HG03135 (cell line): ENCODE measurements around the gene ZDHHC14.
"Not testable (repeated sequence)": the region's sequence is repeated elsewhere in the genome, so short reads cannot be mapped to it uniquely, and the experiment has no call there.

Experiments
- ATAC-seq: cut with Tn5 transposase; IDR thresholded peaks from one replicate; pipeline ENCODE4 v1.9.1; 2021; ENCODE audit warnings: mild to moderate bottlenecking, moderate library complexity; ENCODE audit not compliant: unreplicated experiment

The ZDHHC14 gene

DNA sequence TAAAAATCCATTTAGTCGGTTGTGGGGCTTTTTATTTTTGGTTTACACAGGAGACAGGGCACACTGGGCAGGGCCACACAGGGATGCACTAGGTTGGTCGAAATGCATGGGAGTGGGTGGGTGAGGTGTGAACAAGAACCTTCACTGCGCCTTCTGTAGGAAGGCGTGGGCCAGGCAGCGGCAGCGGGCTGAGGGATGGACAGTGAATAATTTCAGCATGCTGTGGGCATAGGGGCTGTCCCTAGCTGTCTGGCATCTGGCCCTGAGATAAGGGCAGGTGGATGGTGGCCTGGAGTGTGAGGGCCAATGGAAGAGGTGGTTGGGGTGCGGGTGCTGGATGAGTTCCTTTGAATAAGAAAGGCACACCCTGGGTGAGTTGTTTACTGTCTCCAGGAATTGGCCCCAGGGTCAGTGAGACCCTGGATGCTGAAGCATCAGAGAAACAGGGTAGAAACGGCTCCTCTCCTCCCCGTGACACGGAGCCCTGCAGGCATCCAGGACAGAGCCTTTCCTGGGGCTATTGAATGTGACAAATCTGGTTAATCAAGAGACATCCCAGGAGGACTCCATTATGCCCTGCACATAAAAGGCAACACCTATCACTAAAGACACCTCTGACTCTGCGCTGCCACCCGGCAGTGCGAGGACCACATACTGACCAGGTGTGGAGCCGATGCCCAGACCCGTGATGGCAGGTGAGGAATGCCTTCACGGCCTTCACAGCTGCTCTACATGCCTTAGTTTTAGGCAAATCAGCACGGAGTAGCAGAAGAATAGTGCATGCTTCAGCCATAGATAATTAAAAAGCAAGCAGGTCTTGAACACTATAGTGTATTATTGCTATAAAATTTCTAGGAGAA, 319.0 kb downstream of the ZDHHC14 start:
- no peak for ATAC-seq

GRCh38 chr6:157706351-157706750, 325.4 kb downstream of the ZDHHC14 start:
- not testable (repeated sequence) for ATAC-seq

- no peak for ATAC-seq
Measured at GRCh38 chr6:157706883-157707282, 325.9 kb downstream of the ZDHHC14 start.

DNA sequence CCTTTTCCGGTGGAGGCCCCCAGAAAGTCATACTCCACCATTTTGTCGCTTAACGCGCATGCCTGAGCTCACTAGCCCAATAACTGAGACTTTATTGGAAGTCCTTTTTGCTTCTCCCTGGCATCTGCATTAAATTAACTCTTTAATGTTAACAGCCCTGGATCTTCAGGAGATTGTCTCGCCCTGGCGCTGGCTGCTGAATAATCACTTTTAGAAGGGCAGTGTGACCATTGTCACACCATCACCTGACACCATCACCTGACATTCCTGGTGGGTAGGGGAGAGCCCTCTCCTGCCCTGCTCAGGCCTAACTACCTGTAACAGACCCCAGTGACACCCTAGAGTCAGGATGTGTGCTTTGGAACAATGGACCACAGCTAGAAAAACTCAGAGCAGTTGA, 326.6 kb downstream of the ZDHHC14 start:
- no peak for ATAC-seq

- no peak for ATAC-seq
Measured at GRCh38 chr6:157708239-157708638, 327.2 kb downstream of the ZDHHC14 start.

DNA sequence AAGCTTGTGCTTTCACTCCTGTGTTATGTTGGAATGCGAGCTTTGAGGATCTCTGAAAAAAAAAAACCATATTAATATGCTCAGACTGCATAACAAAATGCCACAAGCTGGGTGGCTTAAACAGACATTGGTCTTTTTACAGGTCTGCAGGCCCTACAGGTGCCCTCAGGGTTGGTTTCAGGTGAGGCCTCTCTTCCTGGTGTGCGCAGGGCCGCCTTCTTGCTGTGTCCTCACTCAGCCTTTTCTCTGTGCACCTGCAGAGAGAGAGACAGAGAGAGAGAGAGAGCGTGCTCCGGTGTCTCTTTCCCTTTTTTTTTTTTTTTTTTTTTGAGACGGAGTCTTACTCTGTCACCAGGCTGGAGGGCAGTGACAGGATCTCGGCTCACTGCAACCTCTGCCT, 327.9 kb downstream of the ZDHHC14 start:
- ATAC-seq, result no peak

DNA sequence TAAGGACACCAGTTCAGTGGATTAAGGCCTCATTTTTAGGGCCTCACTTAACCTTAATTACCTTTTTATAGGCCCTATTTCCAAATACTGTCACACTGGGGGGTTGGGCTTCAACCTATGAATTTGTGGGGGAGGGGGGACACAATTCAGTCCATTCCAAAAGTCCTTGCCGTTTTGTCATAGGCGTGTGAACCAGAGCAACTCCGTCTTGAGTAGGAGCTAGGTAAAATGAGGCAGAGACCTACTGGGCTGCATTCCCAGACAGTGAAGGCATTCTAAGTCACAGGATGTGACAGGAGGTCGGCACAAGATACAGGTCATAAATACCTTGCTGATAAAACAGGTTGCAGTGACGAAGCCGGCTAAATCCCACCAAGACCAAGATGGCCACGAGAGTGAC, 328.6 kb downstream of the ZDHHC14 start:
- ATAC-seq, result no peak

DNA sequence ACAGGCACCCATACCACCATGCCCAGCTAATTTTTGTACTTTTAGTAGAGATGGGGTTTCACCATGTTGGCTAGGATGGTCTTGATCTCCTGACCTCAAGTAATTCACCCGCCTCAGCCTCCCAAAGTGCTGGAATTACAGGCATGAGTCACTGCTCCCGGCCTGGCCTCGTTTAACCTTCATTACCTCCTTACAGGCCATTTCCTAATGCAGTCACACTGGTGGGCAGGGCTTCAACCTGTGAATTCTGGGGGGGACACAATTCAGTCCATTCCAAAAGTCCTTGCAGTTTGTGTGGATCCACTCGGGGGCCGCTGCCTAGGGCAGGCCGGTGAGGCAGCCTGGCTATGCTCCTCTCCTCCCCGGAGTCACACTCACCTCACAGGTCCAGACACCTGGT, 329.6 kb downstream of the ZDHHC14 start:
- no peak for ATAC-seq

DNA sequence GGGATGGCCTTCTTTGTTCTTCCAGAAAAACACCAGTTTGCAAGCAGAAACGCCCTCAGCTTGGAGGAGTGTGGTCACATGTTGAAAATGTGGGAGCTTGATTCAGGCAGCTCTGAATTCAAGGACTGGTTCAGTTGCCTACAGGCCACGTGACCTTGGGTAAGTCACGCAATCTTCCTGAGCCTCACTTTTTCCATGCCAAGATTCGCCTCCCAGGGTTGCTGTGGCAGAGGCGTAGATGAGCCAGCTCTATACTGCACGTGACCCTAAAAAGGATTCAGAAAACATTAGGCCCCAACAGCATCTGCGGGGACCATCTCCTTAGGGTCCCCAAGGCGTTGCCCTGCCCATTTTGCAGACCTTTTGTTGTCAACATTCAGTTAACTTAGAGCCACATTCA, 330.1 kb downstream of the ZDHHC14 start:
- no peak for ATAC-seq

- no peak for ATAC-seq
Measured at GRCh38 chr6:157712585-157713295, 331.8 kb downstream of the ZDHHC14 start.

GRCh38 chr6:157713451-157714152, 332.6 kb downstream of the ZDHHC14 start:
- ATAC-seq, result no peak

GRCh38 chr6:157714153-157714490, 333.1 kb downstream of the ZDHHC14 start:
- no peak for ATAC-seq

DNA sequence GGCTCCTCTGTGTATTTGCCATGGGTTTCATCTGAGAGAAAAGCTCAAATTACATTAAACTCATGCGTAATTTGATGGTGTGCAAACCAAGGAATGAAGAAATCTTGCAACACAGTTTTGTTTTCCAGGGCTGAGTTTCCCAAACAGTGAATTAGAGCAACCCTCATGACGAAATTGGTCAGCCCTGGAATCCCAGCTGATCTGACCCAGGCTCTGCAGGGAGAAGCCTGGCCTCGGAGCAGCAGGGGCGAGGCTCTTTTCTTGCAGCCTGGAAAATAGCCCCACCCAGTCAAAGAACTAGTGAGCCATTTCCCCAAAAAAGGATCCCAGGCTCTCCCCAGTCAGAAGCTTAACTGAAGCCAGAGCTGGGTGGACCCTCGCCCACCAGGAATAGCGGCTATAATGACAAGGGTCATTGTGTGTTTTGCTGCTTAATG, 334.8 kb downstream of the ZDHHC14 start:
- ATAC-seq, result no peak

DNA sequence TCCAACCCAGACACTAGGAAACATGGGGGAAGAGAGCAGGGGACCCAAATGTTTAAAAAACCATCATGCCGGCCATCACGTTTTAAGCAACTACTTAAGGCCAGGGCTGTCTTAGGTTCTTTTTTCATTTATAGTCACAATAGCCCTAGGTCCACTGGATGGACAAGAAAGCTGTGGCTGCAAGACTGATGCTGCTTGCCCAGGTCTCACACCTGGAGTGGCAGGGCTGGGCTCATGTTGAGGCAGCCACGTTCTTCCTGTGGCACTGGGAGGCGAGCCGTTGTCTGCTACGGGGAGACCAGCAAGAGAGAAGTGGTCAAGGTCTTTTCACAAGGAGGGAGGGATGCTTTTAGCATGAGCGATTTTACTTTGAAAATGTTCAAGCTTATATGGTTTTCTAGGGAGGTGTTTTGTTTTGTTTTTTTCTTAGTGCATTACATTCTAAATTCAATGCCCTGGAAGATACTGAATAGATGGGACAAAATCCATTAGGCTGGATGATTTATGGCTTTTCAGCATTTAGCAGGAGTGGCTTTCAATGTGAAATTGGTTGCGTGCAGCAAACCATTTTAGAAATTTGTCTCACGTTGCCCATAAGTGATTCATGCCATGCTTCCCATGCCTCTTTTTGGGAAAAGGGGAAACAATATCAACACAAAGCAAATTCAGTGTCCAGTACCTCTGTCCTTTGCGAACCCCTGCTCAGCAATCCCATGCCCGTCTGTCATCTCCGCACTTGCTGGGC, 335.4 kb downstream of the ZDHHC14 start:
- ATAC-seq, result no peak

GRCh38 chr6:157717340-157717748, 336.4 kb downstream of the ZDHHC14 start:
- no peak for ATAC-seq

DNA sequence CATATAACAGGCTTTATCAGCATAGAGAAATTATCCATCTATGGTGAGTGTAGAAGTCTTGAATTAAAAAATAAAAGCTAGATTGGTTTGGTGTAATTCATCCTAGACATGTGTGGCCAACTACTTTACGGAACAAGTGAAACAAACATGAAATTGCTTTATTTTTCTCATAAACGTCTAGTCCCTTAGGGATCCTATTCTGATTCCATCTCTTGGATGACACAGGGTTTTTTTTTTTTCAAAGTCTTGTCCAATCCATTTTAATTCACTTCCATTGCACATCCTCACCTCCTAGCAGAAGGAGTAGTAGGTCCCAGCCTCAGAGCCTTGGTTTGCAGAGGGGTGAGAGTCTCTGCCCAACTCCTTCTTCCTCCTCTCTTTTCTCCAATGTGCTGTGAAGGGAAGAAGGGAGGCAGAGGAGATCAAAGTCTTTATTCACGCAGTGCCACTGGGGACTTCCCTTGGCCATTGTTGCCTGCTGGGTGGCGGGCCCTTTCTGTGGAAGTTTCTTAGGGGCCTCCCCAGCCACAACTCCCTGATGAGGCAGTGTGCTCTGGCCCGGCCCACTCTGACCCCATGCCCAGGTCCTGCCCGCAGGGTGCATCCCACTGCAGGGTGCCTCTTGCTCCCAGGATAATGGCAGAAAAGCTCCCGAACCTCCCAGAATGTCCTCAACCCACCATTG, 337.7 kb downstream of the ZDHHC14 start:
- ATAC-seq, result no peak

- ATAC-seq, result not testable (repeated sequence)
Measured at GRCh38 chr6:157720964-157721363, 340.0 kb downstream of the ZDHHC14 start.

DNA sequence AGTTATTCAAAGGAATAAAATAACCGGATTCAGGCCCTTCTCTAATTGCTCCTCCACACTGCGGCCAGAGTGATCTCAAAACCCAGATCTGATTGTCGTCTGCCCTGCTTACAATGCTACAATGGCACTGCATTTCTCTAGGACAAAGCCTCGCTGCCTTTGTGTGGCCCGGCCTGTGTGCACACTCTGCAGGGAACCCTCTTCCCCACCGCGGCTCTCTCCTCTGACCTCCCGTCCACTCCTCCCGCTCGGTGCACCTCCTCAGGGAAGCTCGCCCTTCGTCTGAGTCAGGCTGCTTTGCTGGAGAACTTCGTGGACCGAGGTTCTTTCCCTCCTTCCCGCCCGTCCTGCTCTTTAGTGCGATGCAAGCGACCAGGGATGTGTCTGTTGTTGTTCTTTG, 340.4 kb downstream of the ZDHHC14 start:
- no peak for ATAC-seq

GRCh38 chr6:157721830-157722229, 340.8 kb downstream of the ZDHHC14 start:
- no peak for ATAC-seq

- no peak for ATAC-seq
Measured at GRCh38 chr6:157723376-157723775, 342.4 kb downstream of the ZDHHC14 start.
